Progenitor cell of endocrine pancreas (in vitro differentiated cells): ENCODE data around the gene POLN. TPM values are rescaled to one million over a fixed set of nuclear protein-coding genes. Genes with fewer than 3 reads are reported as not detected.

Experiments
- DNase-seq: peaks from one replicate; pipeline ENCODE4 v3.0.0; 2021; ENCODE audit warnings: low spot score; ENCODE audit not compliant: unreplicated experiment
- H3K27ac Mint-ChIP-seq: 2 replicates; pipeline ENCODE4 v1.8.0; 2021; ENCODE audit warnings: mild to moderate bottlenecking, moderate library complexity, mixed read lengths
- H3K27me3 Mint-ChIP-seq: 2 replicates; pipeline ENCODE4 v1.8.0; 2021; ENCODE audit warnings: mixed read lengths
- H3K36me3 Mint-ChIP-seq: 2 replicates; pipeline ENCODE4 v1.8.0; 2022; ENCODE audit warnings: mixed read lengths; ENCODE audit not compliant: insufficient read depth
- H3K4me1 Mint-ChIP-seq: 2 replicates; pipeline ENCODE4 v1.8.0; 2021; ENCODE audit warnings: low read depth, mixed read lengths
- H3K4me3 Mint-ChIP-seq: 2 replicates; pipeline ENCODE4 v1.8.0; 2021; ENCODE audit warnings: low read depth, mild to moderate bottlenecking, moderate library complexity, mixed read lengths
- H3K9me3 Mint-ChIP-seq: 2 replicates; pipeline ENCODE4 v1.8.0; 2021; ENCODE audit warnings: low read depth, mixed read lengths
- CTCF ChIP-seq: fragments of 200-600 bp; sonication (generic); IDR thresholded peaks from one replicate; pipeline ENCODE4 v1.5.0; 2021; ENCODE audit warnings: antibody characterized with exemption, mild to moderate bottlenecking; ENCODE audit not compliant: unreplicated experiment
- total RNA-seq: library from RNA; stranded (reverse); gene quantifications from 2 replicates; pipeline ENCODE4 v1.2.1, GENCODE V29; 2021

Gene POLN
- total RNA-seq, 1 donor from 2014 or later: 5.9 TPM

GRCh38 chr4:2273221-2273620, 31.3 kb upstream of the POLN start:
- H3K4me1 Mint-ChIP-seq: peaks cover 10% of the 10 kb centered on the region
- H3K4me3 Mint-ChIP-seq: no peak overlapping the region
- peaks cover 5% of the 10 kb centered on the region for H3K27me3 Mint-ChIP-seq
- DNase-seq: no peak
- no peak for TF ChIP-seq CTCF
- no peak overlapping the region for H3K27ac Mint-ChIP-seq
- no peaks in the 10 kb centered on the region for H3K36me3 Mint-ChIP-seq
- H3K9me3 Mint-ChIP-seq: no peaks in the 10 kb centered on the region

DNA sequence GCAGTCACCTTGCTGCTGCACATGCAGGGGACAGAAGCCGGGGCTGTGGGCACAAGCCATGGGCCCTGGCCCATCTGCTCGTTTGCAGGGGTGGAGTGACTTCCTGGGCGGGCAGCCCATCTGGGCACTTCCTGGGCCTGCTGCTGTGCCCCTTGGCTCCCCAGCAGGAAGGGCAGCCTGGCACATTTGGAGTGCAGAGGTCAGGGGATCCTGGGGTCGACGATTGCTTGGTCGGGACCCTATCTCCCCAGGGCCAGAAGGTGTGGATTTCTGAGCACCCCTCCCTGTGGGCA, 30.9 kb upstream of the POLN start:
- Mint-ChIP-seq H3K27ac (no peak overlapping the region), H3K9me3 (no peaks in the 10 kb centered on the region), H3K27me3 (peaks cover 5% of the 10 kb centered on the region), H3K36me3 (no peaks in the 10 kb centered on the region), H3K4me1 (peaks cover 10% of the 10 kb centered on the region), H3K4me3 (no peak overlapping the region)
- no peak for TF ChIP-seq CTCF
- no peak for DNase-seq

GRCh38 chr4:2272026-2272827, 30.3 kb upstream of the POLN start:
- Mint-ChIP-seq H3K4me1 (peaks cover 10% of the 10 kb centered on the region), H3K4me3 (no peak overlapping the region)

GRCh38 chr4:2271279-2272025, 29.5 kb upstream of the POLN start:
- no peak overlapping the region for H3K27ac Mint-ChIP-seq
- peaks cover 5% of the 10 kb centered on the region for H3K27me3 Mint-ChIP-seq
- TF ChIP-seq CTCF: no peak
- no peak for DNase-seq
- H3K4me3 Mint-ChIP-seq: no peak overlapping the region
- no peaks in the 10 kb centered on the region for H3K36me3 Mint-ChIP-seq
- peaks cover 10% of the 10 kb centered on the region for H3K4me1 Mint-ChIP-seq
- no peaks in the 10 kb centered on the region for H3K9me3 Mint-ChIP-seq

More at GRCh38 chr4:2272026-2272827, 30.3 kb upstream of the POLN start:
- DNase-seq: no peak
- TF ChIP-seq CTCF: no peak
- Mint-ChIP-seq H3K9me3 (no peaks in the 10 kb centered on the region), H3K36me3 (no peaks in the 10 kb centered on the region), H3K27me3 (peaks cover 5% of the 10 kb centered on the region), H3K27ac (no peak overlapping the region)

GRCh38 chr4:2270341-2271165, 28.6 kb upstream of the POLN start:
- Mint-ChIP-seq H3K4me1 (peaks cover 10% of the 10 kb centered on the region), H3K27ac (no peak overlapping the region), H3K9me3 (no peaks in the 10 kb centered on the region), H3K36me3 (no peaks in the 10 kb centered on the region), H3K27me3 (peaks cover 5% of the 10 kb centered on the region), H3K4me3 (no peak overlapping the region)
- TF ChIP-seq CTCF: no peak
- no peak for DNase-seq
